GM12892 (cell line): ENCODE results near the gene SPG7.

ENCODE experiments used
- POLR2A ChIP-seq: IDR thresholded peaks from 2 replicates; pipeline ENCODE4 v1.6.1; 2011; ENCODE audit warnings: low read depth, low read length, control low read depth
- POLR2AphosphoS5 ChIP-seq: IDR thresholded peaks from 2 replicates; pipeline ENCODE4 v1.6.1; 2011; ENCODE audit warnings: low read depth, low read length, control low read depth

DNA sequence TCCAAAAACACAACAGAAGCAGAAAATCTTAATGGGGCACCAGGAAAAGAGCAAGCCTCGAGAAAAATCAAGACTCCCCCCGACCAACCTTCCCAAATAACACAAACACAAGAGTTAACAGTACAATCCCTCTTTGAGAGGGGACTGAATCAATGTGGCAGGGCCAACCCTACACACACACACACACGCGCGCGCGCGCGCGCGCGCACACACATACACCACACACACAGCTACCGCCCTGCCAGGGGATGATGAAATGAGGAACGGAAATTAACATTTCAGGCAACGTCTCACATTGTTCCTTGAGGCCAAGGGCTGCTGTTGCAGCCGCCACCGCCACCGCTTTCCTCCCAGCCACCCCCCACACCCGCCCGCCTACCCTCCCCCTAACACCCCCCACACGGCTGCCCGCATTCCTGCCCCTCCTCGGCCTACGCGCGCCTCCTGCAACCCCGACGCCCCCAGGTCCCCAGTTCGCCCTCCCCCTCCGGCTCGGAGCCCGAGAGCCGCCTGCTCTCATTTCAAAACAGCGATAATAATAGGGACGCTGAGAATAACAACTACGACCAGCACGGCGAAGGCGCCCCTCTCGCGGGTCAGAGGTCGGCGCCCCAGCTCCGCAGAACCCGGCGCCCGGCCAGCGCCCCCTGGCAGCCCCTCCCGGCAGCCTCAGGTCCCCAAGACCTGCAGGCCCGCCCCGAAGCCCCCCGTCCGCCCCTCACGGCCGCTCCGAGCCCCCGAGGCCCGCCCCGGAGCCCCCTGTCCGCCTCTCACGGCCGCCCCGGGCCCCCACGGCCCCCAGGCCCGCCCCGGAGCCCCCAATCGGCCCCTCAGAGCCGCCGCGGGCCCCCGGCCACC is 18.9 kb upstream of the SPG7 start:
- TF ChIP-seq POLR2AphosphoS5 (no peak), POLR2A (peak; percentile 49)
